Measurements from ENCODE around the gene TMC8.

- TF ChIP-seq, protein P1, sequence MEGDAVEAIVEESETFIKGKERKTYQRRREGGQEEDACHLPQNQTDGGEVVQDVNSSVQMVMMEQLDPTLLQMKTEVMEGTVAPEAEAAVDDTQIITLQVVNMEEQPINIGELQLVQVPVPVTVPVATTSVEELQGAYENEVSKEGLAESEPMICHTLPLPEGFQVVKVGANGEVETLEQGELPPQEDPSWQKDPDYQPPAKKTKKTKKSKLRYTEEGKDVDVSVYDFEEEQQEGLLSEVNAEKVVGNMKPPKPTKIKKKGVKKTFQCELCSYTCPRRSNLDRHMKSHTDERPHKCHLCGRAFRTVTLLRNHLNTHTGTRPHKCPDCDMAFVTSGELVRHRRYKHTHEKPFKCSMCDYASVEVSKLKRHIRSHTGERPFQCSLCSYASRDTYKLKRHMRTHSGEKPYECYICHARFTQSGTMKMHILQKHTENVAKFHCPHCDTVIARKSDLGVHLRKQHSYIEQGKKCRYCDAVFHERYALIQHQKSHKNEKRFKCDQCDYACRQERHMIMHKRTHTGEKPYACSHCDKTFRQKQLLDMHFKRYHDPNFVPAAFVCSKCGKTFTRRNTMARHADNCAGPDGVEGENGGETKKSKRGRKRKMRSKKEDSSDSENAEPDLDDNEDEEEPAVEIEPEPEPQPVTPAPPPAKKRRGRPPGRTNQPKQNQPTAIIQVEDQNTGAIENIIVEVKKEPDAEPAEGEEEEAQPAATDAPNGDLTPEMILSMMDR (IDR thresholded peaks at IDR 0.05; ENCODE audit: low read length): no peak
- no peak for TF ChIP-seq EZH2 (IDR thresholded peaks at IDR 0.05; ENCODE audit: borderline replicate concordance, low read length)
These were observed 7.2 kb upstream of the TMC8 start for GRCh38 chr17:78123258-78123929.

Measured in OCI-LY1 (cell line).